ENCODE data around the gene MCFD2. TPM values are rescaled to one million over a fixed set of nuclear protein-coding genes. Genes with fewer than 3 reads are reported as not detected.

Gene MCFD2
- 10 to 100 TPM; 20.8 to 71.1 (median 33.2) TPM for polyA plus RNA-seq
- long read RNA-seq, donor 1: 0 reads
- long read RNA-seq, donor 2, full-length matches to known transcripts: 15 of 15 reads
- long read RNA-seq, donor 2, partial matches to known transcripts: 0 of 15 reads
- long read RNA-seq, donor 2, other reads (novel, unspliced or antisense): 0 of 15 reads
- long read RNA-seq, donor 3, full-length matches to known transcripts: 19 of 25 reads
- long read RNA-seq, donor 3, partial matches to known transcripts: 0 of 25 reads
- long read RNA-seq, donor 3, other reads (novel, unspliced or antisense): 6 of 25 reads
- long read RNA-seq, donor 4, full-length matches to known transcripts: 1 of 1 reads
- long read RNA-seq, donor 4, partial matches to known transcripts: 0 of 1 reads
- long read RNA-seq, donor 4, other reads (novel, unspliced or antisense): 0 of 1 reads
- long read RNA-seq, donor 5, full-length matches to known transcripts: 7 of 7 reads
- long read RNA-seq, donor 5, partial matches to known transcripts: 0 of 7 reads
- long read RNA-seq, donor 5, other reads (novel, unspliced or antisense): 0 of 7 reads
- long read RNA-seq, donor 6, full-length matches to known transcripts: 18 of 18 reads
- long read RNA-seq, donor 6, partial matches to known transcripts: 0 of 18 reads
- long read RNA-seq, donor 6, other reads (novel, unspliced or antisense): 0 of 18 reads
- long read RNA-seq, donor 7: 0 reads
- long read RNA-seq, donor 8, full-length matches to known transcripts: 3 of 3 reads
- long read RNA-seq, donor 8, partial matches to known transcripts: 0 of 3 reads
- long read RNA-seq, donor 8, other reads (novel, unspliced or antisense): 0 of 3 reads
- long read RNA-seq, donor 9, full-length matches to known transcripts: 6 of 6 reads
- long read RNA-seq, donor 9, partial matches to known transcripts: 0 of 6 reads
- long read RNA-seq, donor 9, other reads (novel, unspliced or antisense): 0 of 6 reads
- long read RNA-seq, donor 10, full-length matches to known transcripts: 30 of 30 reads
- long read RNA-seq, donor 10, partial matches to known transcripts: 0 of 30 reads
- long read RNA-seq, donor 10, other reads (novel, unspliced or antisense): 0 of 30 reads

DNA sequence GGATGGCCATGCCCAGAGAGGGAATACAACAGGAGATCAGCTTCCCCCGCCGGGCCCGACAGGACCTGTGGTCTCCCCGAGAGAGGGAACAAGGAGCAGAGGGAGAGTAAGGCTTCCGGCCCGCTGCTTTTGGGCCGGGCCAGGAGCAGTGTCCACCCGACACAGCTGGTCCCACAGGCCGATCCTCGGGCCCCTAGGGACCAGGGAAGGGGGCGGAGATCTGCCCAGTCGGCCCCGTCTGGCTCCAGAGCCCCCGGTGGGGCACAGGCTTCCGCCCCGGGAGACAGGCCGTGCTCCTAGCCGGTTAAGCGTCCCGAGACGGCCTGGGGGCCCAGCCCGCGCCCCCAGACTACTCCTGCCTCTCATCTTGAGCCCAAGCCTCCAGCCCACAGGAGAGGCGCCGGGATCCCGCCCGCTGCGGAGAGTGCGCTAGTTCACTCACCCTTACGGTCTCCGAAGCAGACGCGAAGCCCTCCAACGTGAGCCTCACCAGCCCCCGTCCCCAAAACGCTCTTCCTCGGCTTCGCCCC lies at the start of gene MCFD2:
Gene MCFD2 (minus strand): TSS at position 526 of the 530 bp plus-strand sequence. CDS start 6,635 bp downstream, outside the sequence.
- Histone ChIP-seq H3K36me3 (ENCODE audit: control insufficient read depth in 3 of 3, insufficient read depth in 2 of 3, low read depth in 1 of 3, low read length in 3 of 3) (peaks cover 0 to 22% (median 2%) of the 10 kb centered on the region in 3 donors), H3K27ac (ENCODE audit: low read depth in 1 of 3, low read length in 2 of 3) (peak within 1 kb of the TSS; percentile 91 to 95 (median 92)), H3K9me3 (ENCODE audit: control insufficient read depth in 2 of 2, insufficient read depth in 1 of 2, low read depth in 1 of 2, low read length in 1 of 2) (no peaks in the 10 kb centered on the region), H3K4me3 (ENCODE audit: low read depth in 1 of 3, low read length in 3 of 3) (peak within 1 kb of the TSS; percentile 81 to 99 (median 97)), H3K27me3 (ENCODE audit: control insufficient read depth in 3 of 3, insufficient read depth in 3 of 3, low read length in 3 of 3) (no peaks in the 10 kb centered on the region), H3K4me1 (ENCODE audit: control insufficient read depth in 3 of 3, insufficient read depth in 2 of 3, low read depth in 1 of 3, low read length in 2 of 3) (peaks cover 4 to 24% (median 9%) of the 10 kb centered on the region in 3 donors)
- no peak for FAIRE-seq
- DNase-seq: peak in 1 of 2 donors; percentile 24
- WGBS, 3 donors: 0 to 1% (median 0%) methylated on average over 16 to 38 of the region's 38 CpGs

DNA sequence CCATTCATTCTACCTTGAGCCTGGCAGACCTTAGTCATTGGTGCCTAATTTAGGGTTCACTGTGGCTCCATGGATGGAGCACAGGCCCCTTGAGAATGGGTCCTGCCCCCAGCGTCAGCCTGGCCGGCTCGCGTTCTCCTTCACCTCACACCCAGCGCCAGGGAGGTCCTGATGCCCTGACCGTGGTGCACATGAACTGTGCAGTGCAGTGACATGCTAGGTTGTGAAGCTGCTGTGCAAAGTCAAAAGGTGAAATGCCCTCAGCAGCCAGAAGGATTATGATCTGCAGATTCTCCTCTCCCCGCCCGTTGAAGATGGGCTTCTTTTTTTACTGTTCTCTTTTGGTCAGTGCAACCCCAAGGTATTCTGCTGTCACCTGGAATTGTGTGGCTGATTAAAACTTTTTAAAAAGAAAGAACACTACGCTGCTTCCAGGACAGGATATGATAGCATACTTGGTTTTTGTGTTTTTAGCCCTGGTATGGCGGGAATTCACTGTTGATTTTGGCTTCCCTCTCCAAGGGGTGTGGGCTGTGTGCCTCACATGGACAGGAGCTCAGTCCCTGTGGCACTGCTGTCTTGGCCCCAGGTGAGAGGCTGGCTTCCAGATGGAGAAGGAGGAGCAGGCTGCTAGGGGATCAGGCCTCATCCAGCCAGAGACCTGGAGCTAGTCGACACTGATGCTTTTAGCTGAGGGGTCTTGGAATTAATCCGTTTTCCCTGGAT lies 49.4 kb upstream of the MCFD2 start:
- Histone ChIP-seq H3K27me3 (ENCODE audit: control insufficient read depth in 3 of 3, insufficient read depth in 3 of 3, low read length in 3 of 3) (no peaks in the 10 kb centered on the region), H3K9me3 (ENCODE audit: control insufficient read depth in 2 of 2, insufficient read depth in 1 of 2, low read depth in 1 of 2, low read length in 1 of 2) (no peaks in the 10 kb centered on the region), H3K4me1 (ENCODE audit: control insufficient read depth in 3 of 3, insufficient read depth in 2 of 3, low read depth in 1 of 3, low read length in 2 of 3) (peaks cover 0 to 10% (median 3%) of the 10 kb centered on the region in 3 donors), H3K36me3 (ENCODE audit: control insufficient read depth in 3 of 3, insufficient read depth in 2 of 3, low read depth in 1 of 3, low read length in 3 of 3) (peaks cover 0 to 42% (median 4%) of the 10 kb centered on the region in 3 donors), H3K27ac (ENCODE audit: low read depth in 1 of 3, low read length in 2 of 3) (no peak overlapping the region), H3K4me3 (ENCODE audit: low read depth in 1 of 3, low read length in 3 of 3) (no peak overlapping the region)
- no peak for DNase-seq
- FAIRE-seq: no peak
- WGBS, 3 donors: 80 to 89% (median 87%) methylated on average over 12 of the region's 12 CpGs

DNA sequence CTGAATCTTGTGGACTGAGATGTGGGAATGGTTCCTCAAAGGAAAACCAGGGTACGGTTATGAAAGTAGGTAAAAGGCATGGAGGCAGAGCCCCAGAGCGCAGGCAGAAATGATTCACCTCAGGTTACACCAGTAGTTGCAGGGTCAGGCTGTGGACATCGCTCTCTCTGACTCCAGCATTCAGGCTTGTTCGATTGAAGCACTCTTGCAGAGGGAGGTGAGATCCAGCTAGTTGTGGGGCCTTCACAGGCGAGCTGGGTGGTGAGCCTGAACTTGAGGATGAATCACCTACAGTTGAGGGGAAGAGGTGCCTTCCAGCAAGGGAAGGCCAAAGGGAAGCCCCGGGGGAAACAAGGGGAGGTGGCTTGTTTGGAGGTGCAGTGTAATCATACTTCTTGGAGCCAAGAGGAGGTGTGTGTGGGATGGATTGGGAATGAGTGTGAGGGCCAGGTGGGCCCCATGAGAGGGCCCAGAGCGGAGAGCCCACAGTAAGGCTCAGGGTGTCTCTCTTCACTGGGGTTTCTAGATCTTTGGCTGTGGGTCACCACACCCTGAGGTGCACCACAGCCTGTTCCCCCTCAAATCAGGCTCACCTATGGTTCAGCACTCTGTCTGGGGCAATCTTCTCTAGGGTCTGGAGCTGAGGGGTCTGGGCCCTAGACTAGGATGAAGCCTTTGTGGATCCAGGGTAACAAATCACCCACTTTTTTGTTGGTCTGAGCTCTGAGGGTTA lies 48.5 kb upstream of the MCFD2 start:
- Histone ChIP-seq H3K27ac (ENCODE audit: low read depth in 1 of 3, low read length in 2 of 3) (no peak overlapping the region), H3K4me3 (ENCODE audit: low read depth in 1 of 3, low read length in 3 of 3) (no peak overlapping the region), H3K27me3 (ENCODE audit: control insufficient read depth in 3 of 3, insufficient read depth in 3 of 3, low read length in 3 of 3) (no peaks in the 10 kb centered on the region), H3K36me3 (ENCODE audit: control insufficient read depth in 3 of 3, insufficient read depth in 2 of 3, low read depth in 1 of 3, low read length in 3 of 3) (peaks cover 0 to 48% (median 4%) of the 10 kb centered on the region in 3 donors), H3K9me3 (ENCODE audit: control insufficient read depth in 2 of 2, insufficient read depth in 1 of 2, low read depth in 1 of 2, low read length in 1 of 2) (no peaks in the 10 kb centered on the region), H3K4me1 (ENCODE audit: control insufficient read depth in 3 of 3, insufficient read depth in 2 of 3, low read depth in 1 of 3, low read length in 2 of 3) (peaks cover 0 to 8% (median 0%) of the 10 kb centered on the region in 3 donors)
- no peak for DNase-seq
- 89 to 92% (median 90%) methylated on average over 7 of the region's 7 CpGs for WGBS, 3 donors
- FAIRE-seq: no peak

DNA sequence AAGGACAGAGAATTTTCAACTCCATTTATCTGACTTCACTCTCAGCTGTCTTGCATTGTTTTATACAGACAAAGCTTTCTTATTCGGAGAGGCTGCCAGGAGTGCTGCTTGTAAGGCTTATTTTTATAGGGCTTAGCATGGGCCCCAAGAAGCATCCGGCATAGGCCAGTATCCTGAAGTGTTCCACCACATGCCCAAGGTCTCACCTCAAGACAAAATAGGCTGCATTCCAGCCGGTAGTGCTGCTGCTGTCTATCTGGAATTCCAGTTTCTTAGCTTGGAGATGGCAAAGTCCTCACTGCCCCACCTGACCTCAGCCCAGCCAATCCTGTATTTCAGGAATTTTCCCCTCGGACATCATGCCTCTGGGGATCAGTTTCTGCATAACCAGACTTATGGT lies 47.6 kb upstream of the MCFD2 start:
- peaks cover 0 to 56% (median 7%) of the 10 kb centered on the region in 3 donors for H3K36me3 ChIP-seq (ENCODE audit: control insufficient read depth in 3 of 3, insufficient read depth in 2 of 3, low read depth in 1 of 3, low read length in 3 of 3)
- FAIRE-seq (no peak), DNase-seq (no peak)
- no peak overlapping the region for H3K4me3 ChIP-seq (ENCODE audit: low read depth in 1 of 3, low read length in 3 of 3)
- H3K27me3 ChIP-seq (ENCODE audit: control insufficient read depth in 3 of 3, insufficient read depth in 3 of 3, low read length in 3 of 3): no peaks in the 10 kb centered on the region
- WGBS, 3 donors: 86 to 94% (median 90%) methylated on average over 4 of the region's 4 CpGs
- H3K27ac ChIP-seq (ENCODE audit: low read depth in 1 of 3, low read length in 2 of 3): no peak overlapping the region
- H3K9me3 ChIP-seq (ENCODE audit: control insufficient read depth in 2 of 2, insufficient read depth in 1 of 2, low read depth in 1 of 2, low read length in 1 of 2): no peaks in the 10 kb centered on the region
- peaks cover 0 to 3% (median 0%) of the 10 kb centered on the region in 3 donors for H3K4me1 ChIP-seq (ENCODE audit: control insufficient read depth in 3 of 3, insufficient read depth in 2 of 3, low read depth in 1 of 3, low read length in 2 of 3)

DNA sequence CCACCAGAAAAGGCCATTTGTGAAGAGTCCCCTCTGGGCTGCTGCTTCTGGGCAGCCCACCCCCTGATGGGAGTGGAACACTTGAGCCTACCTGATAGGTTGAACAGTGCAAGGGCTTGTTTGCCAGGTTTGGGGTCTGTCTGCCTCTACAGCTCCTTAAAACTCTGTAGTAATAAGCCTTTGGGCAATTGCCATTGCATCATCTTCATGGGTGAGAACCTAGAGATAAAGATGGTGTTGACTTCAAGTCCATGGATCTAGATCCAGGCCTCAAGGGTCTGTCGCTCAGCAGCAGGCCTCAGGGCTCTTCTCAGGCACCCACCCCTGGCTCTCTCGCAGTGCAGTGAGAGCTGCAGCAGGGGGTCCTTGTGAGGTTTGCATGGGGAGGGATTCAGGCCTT lies 47.1 kb upstream of the MCFD2 start:
- DNase-seq: no peak
- Histone ChIP-seq H3K27ac (ENCODE audit: low read depth in 1 of 3, low read length in 2 of 3) (no peak overlapping the region), H3K27me3 (ENCODE audit: control insufficient read depth in 3 of 3, insufficient read depth in 3 of 3, low read length in 3 of 3) (no peaks in the 10 kb centered on the region), H3K4me3 (ENCODE audit: low read depth in 1 of 3, low read length in 3 of 3) (no peak overlapping the region), H3K36me3 (ENCODE audit: control insufficient read depth in 3 of 3, insufficient read depth in 2 of 3, low read depth in 1 of 3, low read length in 3 of 3) (peaks cover 0 to 56% (median 9%) of the 10 kb centered on the region in 3 donors), H3K9me3 (ENCODE audit: control insufficient read depth in 2 of 2, insufficient read depth in 1 of 2, low read depth in 1 of 2, low read length in 1 of 2) (no peaks in the 10 kb centered on the region), H3K4me1 (ENCODE audit: control insufficient read depth in 3 of 3, insufficient read depth in 2 of 3, low read depth in 1 of 3, low read length in 2 of 3) (no peaks in the 10 kb centered on the region)
- FAIRE-seq: no peak
- 92 to 100% (median 97%) methylated on average over 2 of the region's 2 CpGs for WGBS, 3 donors

DNA sequence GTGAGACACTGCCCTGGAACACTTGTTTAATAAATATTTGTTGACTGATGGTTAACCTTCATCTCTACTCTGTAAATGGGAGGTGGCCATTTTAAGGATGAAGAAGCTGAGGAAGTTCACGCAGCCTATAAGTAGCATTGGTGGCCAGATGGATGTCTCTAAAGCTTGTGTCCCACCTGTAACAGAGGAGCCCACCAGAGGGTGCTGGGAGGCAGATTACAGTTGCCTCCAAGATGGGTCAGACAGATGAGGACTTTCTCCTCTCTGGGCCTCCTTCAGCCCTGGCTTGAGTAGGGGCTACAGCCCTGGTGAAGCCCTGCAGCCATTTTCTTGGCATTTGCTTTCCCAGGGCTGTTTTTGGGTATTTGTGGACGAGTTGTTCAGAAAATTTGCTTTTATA lies 45.0 kb upstream of the MCFD2 start:
- H3K36me3 ChIP-seq (ENCODE audit: control insufficient read depth in 3 of 3, insufficient read depth in 2 of 3, low read depth in 1 of 3, low read length in 3 of 3): peaks cover 0 to 77% (median 19%) of the 10 kb centered on the region in 3 donors
- FAIRE-seq: no peak

DNA sequence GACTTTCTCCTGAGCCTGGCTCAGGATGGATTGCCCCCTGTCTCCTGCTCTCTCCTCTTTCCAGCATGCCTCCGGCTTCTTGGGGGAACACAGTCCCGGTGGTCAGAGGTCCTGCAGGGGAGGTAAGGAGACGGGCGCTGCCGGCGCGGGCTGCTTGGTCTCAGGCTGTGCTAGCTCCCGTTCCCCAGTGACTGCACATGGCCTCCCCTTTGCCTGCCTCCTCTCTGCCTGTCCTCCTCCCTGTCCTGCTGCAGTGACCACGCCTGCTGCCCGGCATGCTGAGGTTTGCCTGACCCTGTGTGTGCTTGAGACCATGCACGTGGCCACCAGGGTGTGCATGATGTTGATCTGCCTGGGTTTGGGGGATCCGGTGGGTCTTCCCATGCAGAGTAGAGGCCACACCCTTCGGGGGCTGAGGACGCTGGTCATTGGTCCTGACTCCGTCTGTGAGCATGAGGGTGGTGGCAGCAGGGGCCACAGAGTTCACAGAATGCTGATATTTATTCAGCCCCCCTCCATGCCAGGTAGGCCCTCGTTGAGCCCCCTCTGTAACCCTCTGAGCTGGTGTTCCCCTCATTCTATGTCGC lies 42.9 kb upstream of the MCFD2 start:
- Histone ChIP-seq H3K4me1 (ENCODE audit: control insufficient read depth in 3 of 3, insufficient read depth in 2 of 3, low read depth in 1 of 3, low read length in 2 of 3) (peaks cover 3 to 20% (median 7%) of the 10 kb centered on the region in 3 donors), H3K9me3 (ENCODE audit: control insufficient read depth in 2 of 2, insufficient read depth in 1 of 2, low read depth in 1 of 2, low read length in 1 of 2) (no peaks in the 10 kb centered on the region), H3K36me3 (ENCODE audit: control insufficient read depth in 3 of 3, insufficient read depth in 2 of 3, low read depth in 1 of 3, low read length in 3 of 3) (peaks cover 0 to 73% (median 19%) of the 10 kb centered on the region in 3 donors), H3K27ac (ENCODE audit: low read depth in 1 of 3, low read length in 2 of 3) (no peak overlapping the region), H3K4me3 (ENCODE audit: low read depth in 1 of 3, low read length in 3 of 3) (no peak overlapping the region), H3K27me3 (ENCODE audit: control insufficient read depth in 3 of 3, insufficient read depth in 3 of 3, low read length in 3 of 3) (no peaks in the 10 kb centered on the region)
- FAIRE-seq (no peak), DNase-seq (no peak)
- 87 to 94% (median 92%) methylated on average over 17 of the region's 17 CpGs for WGBS, 3 donors

More for the DNA sequence above, 45.0 kb upstream of the MCFD2 start:
- 91 to 97% (median 94%) methylated on average over 2 of the region's 2 CpGs for WGBS, 3 donors
- H3K4me3 ChIP-seq (ENCODE audit: low read depth in 1 of 3, low read length in 3 of 3): no peak overlapping the region
- H3K9me3 ChIP-seq (ENCODE audit: control insufficient read depth in 2 of 2, insufficient read depth in 1 of 2, low read depth in 1 of 2, low read length in 1 of 2): no peaks in the 10 kb centered on the region
- no peak for DNase-seq
- no peak overlapping the region for H3K27ac ChIP-seq (ENCODE audit: low read depth in 1 of 3, low read length in 2 of 3)
- H3K4me1 ChIP-seq (ENCODE audit: control insufficient read depth in 3 of 3, insufficient read depth in 2 of 3, low read depth in 1 of 3, low read length in 2 of 3): peaks cover 0 to 5% (median 3%) of the 10 kb centered on the region in 3 donors
- H3K27me3 ChIP-seq (ENCODE audit: control insufficient read depth in 3 of 3, insufficient read depth in 3 of 3, low read length in 3 of 3): no peaks in the 10 kb centered on the region

Measured in small intestine (tissue), 16 donors.